K562 (cell line): ENCODE results near the gene HLA-E. TPM values are rescaled to one million over a fixed set of nuclear protein-coding genes. Genes with fewer than 3 reads are reported as not detected.

Source experiments
- ELK3 ChIP-seq: fragments of 450-650 bp; formaldehyde crosslinking; IDR thresholded peaks from 2 replicates; pipeline ENCODE4 v1.4.0; 2020; ENCODE audit warnings: mild to moderate bottlenecking
- ETS1 ChIP-seq: conservative IDR thresholded peaks from 2 replicates; pipeline ENCODE4 v1.6.1; 2011; ENCODE audit warnings: low read depth, mild to moderate bottlenecking, low read length; ENCODE audit not compliant: control insufficient read depth
- JUND ChIP-seq, 2 experiments: IDR thresholded peaks; 2 replicates in 1 of 2; 3 replicates in 1 of 2; pipeline ENCODE4 v1.6.1; 2011; ENCODE audit warnings: borderline replicate concordance in 2 of 2, low read depth in 2 of 2, low read length in 2 of 2, improper control_type of control experiment in 1 of 2, missing biosample characterization in 1 of 2, missing genetic modification characterization in 1 of 2, missing genetic modification reagents in 1 of 2
- MCM5 ChIP-seq: fragments of 450-650 bp; IDR thresholded peaks from 2 replicates; pipeline ENCODE4 v1.6.1; 2016; ENCODE audit warnings: low read depth
- MEIS2 ChIP-seq: fragments of 450-650 bp; IDR thresholded peaks from 2 replicates; pipeline ENCODE4 v1.6.1; 2014; ENCODE audit warnings: mild to moderate bottlenecking; ENCODE audit not compliant: partially characterized antibody
- NCOA1 ChIP-seq: fragments of 450-650 bp; IDR thresholded peaks from 2 replicates; pipeline ENCODE4 v1.6.1; 2016; ENCODE audit warnings: low read depth
- NFATC3 ChIP-seq: fragments of 450-650 bp; IDR thresholded peaks from 2 replicates; pipeline ENCODE4 v1.6.1; 2017; ENCODE audit warnings: mild to moderate bottlenecking
- NR4A1 ChIP-seq, 2 experiments: fragments of 250-450 bp in 1 of 2; fragments of 450-650 bp in 1 of 2; sonication (Bioruptor Pico) in 1 of 2; IDR thresholded peaks; 2 replicates each; pipeline versions ENCODE4 v1.4.0 to v1.6.1; 2016 to 2020; ENCODE audit warnings: mild to moderate bottlenecking in 2 of 2, missing compliant biosample characterization in 1 of 2, missing genetic modification characterization in 1 of 2, moderate library complexity in 1 of 2
- PCBP2 ChIP-seq: fragments of 200-400 bp; formaldehyde crosslinking; IDR thresholded peaks from 2 replicates; pipeline ENCODE4 v1.6.1; 2018; ENCODE audit warnings: low read length, low read depth, mild to moderate bottlenecking, moderate library complexity; ENCODE audit not compliant: poor library complexity, severe bottlenecking
- POLR2AphosphoS5 ChIP-seq: IDR thresholded peaks from 2 replicates; pipeline ENCODE4 v1.6.1; 2011; ENCODE audit warnings: mild to moderate bottlenecking, low read depth, low read length, moderate library complexity; ENCODE audit not compliant: control insufficient read depth, insufficient read depth
- RAD51 ChIP-seq: fragments of 450-650 bp; IDR thresholded peaks from 2 replicates; pipeline ENCODE4 v1.7.1; 2016; ENCODE audit warnings: low read depth, mild to moderate bottlenecking, borderline replicate concordance
- RUNX1 ChIP-seq: sonication (generic); IDR thresholded peaks from 2 replicates; pipeline ENCODE4 v1.6.1; 2016; ENCODE audit warnings: antibody characterized with exemption, low read depth
- SAFB ChIP-seq: fragments of 200-400 bp; formaldehyde crosslinking; IDR thresholded peaks from 2 replicates; pipeline ENCODE4 v1.6.1; 2017; ENCODE audit warnings: low read depth, low read length, borderline replicate concordance
- SAFB2 ChIP-seq: fragments of 200-400 bp; formaldehyde crosslinking; IDR thresholded peaks from 2 replicates; pipeline ENCODE4 v1.6.1; 2018; ENCODE audit warnings: borderline replicate concordance, low read length, low read depth, moderate library complexity; ENCODE audit not compliant: severe bottlenecking
- TFAM ChIP-seq: fragments of 250-450 bp; sonication (Bioruptor Pico); conservative IDR thresholded peaks from 2 replicates; pipeline ENCODE4 v1.5.0; 2021; ENCODE audit warnings: mild to moderate bottlenecking, moderate library complexity
- ZBTB33 ChIP-seq: sonication (generic); formaldehyde crosslinking; IDR thresholded peaks from 2 replicates; pipeline ENCODE4 v1.8.1; 2023; ENCODE audit warnings: mild to moderate bottlenecking, missing genetic modification reagents
- ZBTB7A ChIP-seq: IDR thresholded peaks from 2 replicates; pipeline ENCODE4 v1.6.1; 2011; ENCODE audit warnings: low read depth, mild to moderate bottlenecking, low read length, moderate library complexity, borderline replicate concordance; ENCODE audit not compliant: control insufficient read depth
- ZFX ChIP-seq: sonication (generic); formaldehyde crosslinking; IDR thresholded peaks from 2 replicates; pipeline ENCODE4 v1.8.0; 2022; ENCODE audit warnings: mild to moderate bottlenecking, missing genetic modification reagents, moderate library complexity
- ZNF277 ChIP-seq: fragments of 250-450 bp; sonication (Bioruptor Pico); IDR thresholded peaks from 2 replicates; pipeline ENCODE4 v1.8.0; 2022; ENCODE audit warnings: inconsistent platforms, mild to moderate bottlenecking, moderate library complexity, borderline replicate concordance
- ZNF785 ChIP-seq: fragments of 250-450 bp; sonication (Bioruptor Pico); IDR thresholded peaks from 2 replicates; pipeline ENCODE4 v1.4.0; 2020; ENCODE audit warnings: mild to moderate bottlenecking
- polyA plus RNA-seq, 8 experiments: library from polyadenylated mRNA; depleted of rRNA in 4 of 8; stranded (reverse) in 5 of 8; unstranded in 3 of 8; fragments of >200 nt; fragmentation: Nextera tagmentation in 2 of 8; fragmentation: Illumina TruSeq in 1 of 8; extraction: Ambion mirVana in 2 of 8; extraction: Trizol in 1 of 8; gene quantifications; 2 replicates each; pipeline versions ENCODE4 v1.2.1 to v1.2.3, GENCODE V29; 2011 to 2014; ENCODE audit warnings: inconsistent platforms in 1 of 8, missing spikeins in 1 of 8
- total RNA-seq, 7 experiments: library from RNA; depleted of rRNA in 6 of 7; stranded (reverse); fragments of >200 nt in 6 of 7; fragmentation: Illumina TruSeq in 2 of 7; extraction: Trizol in 2 of 7; gene quantifications; 2 replicates each; pipeline versions ENCODE4 v1.2.1 to v1.2.3, GENCODE V29; 2011 to 2021; ENCODE audit warnings: low replicate concordance in 1 of 7

The HLA-E gene
- total and polyA plus RNA-seq, 9 of the 15 experiments (the other 6 are each of a cell fraction or from before 2014, with no cell fraction given) = 3.2 to 39.9 (median 26.8) TPM

- TF ChIP-seq ETS1 (no peak), POLR2AphosphoS5 (peak; percentile 84), SAFB (0 out of 2 replicates have a peak, but pooled peaks have one; percentile 56), ZNF277 (CRISPR knock-in tag) (no peak), ZNF785 (CRISPR knock-in tag) (no peak), ELK3 (CRISPR knock-in tag) (no peak), NFATC3 (no peak), MCM5 (no peak), ZBTB7A (peak; percentile 48; the same call in 1 of the 2 replicates), RAD51 (peak; percentile 76), NCOA1 (0 out of 2 replicates have a peak, but pooled peaks have one; percentile 19), ZBTB33 (CRISPR knock-in tag) (peak; percentile 79), PCBP2 (no peak), SAFB2 (no peak), RUNX1 (no peak), ZFX (CRISPR knock-in tag) (peak; percentile 86), MEIS2 (no peak), NR4A1 (CRISPR knock-in tag; IDR thresholded peaks at IDR 0.05) (no peak), NR4A1 (tag; IDR thresholded peaks at IDR 0.05) (no peak), TFAM (CRISPR knock-in tag) (no peak), JUND (IDR thresholded peaks at IDR 0.05; ENCODE audit: borderline replicate concordance, low read depth, low read length) (peak; percentile 45), JUND (tag; IDR thresholded peaks at IDR 0.05; ENCODE audit: borderline replicate concordance, low read depth, low read length) (no peak)
Measured at GRCh38 chr6:30489081-30490025, at the start of gene HLA-E (continued).
